Natural killer cell (primary cell): ENCODE results near the gene OR11A1. TPM values are rescaled to one million over a fixed set of nuclear protein-coding genes. Genes with fewer than 3 reads are reported as not detected.

Source experiments
- ATAC-seq, 3 donors: fragments of 150-1000 bp in 2 of 3; fragments of 200-7000 bp in 1 of 3; cut with Tn5 transposase; 1 replicate in 1 of 3; 2 replicates in 2 of 3; pipeline ENCODE4 v1.10.0; 2021; ENCODE audit warnings: mild to moderate bottlenecking in 2 of 3, moderate library complexity in 2 of 3
- DNase-seq, 2 donors: peaks; one replicate each; pipeline versions ENCODE4 v3.0.0 to v3.0.0-alpha.2; 2013 to 2021; ENCODE audit warnings: mixed read lengths in 1 of 2
- H3K27ac ChIP-seq: one replicate; pipeline ENCODE4 v1.5.1; 2013; ENCODE audit warnings: mild to moderate bottlenecking, low read length
- H3K27me3 ChIP-seq: one replicate; pipeline ENCODE4 v1.6.1; 2013; ENCODE audit warnings: low read length; ENCODE audit not compliant: control insufficient read depth, insufficient read depth
- H3K36me3 ChIP-seq: one replicate; pipeline ENCODE4 v1.6.1; 2013; ENCODE audit warnings: low read length; ENCODE audit not compliant: control insufficient read depth, insufficient read depth
- H3K4me1 ChIP-seq: one replicate; pipeline ENCODE4 v1.6.1; 2013; ENCODE audit warnings: low read length; ENCODE audit not compliant: control insufficient read depth, insufficient read depth
- H3K4me3 ChIP-seq: one replicate; pipeline ENCODE4 v1.5.1; 2013; ENCODE audit warnings: low read length
- H3K9me3 ChIP-seq: one replicate; pipeline ENCODE4 v1.6.1; 2013; ENCODE audit warnings: low read length; ENCODE audit not compliant: control insufficient read depth, insufficient read depth
- H3K27ac Mint-ChIP-seq, 2 donors: one replicate each; pipeline ENCODE4 v1.8.0; 2022; ENCODE audit warnings: mild to moderate bottlenecking in 2 of 2, mixed read lengths in 2 of 2, moderate library complexity in 1 of 2
- H3K27me3 Mint-ChIP-seq, 2 donors: one replicate each; pipeline ENCODE4 v1.8.0; 2022; ENCODE audit warnings: low read depth in 2 of 2, mixed read lengths in 2 of 2
- H3K36me3 Mint-ChIP-seq: one replicate; pipeline ENCODE4 v1.8.0; 2022; ENCODE audit warnings: mixed read lengths
- H3K4me1 Mint-ChIP-seq, 2 donors: one replicate each; pipeline ENCODE4 v1.8.0; 2022; ENCODE audit warnings: mixed read lengths in 2 of 2
- H3K4me3 Mint-ChIP-seq: one replicate; pipeline ENCODE4 v1.8.0; 2022; ENCODE audit warnings: mild to moderate bottlenecking, moderate library complexity, mixed read lengths
- H3K9me3 Mint-ChIP-seq, 2 donors: one replicate each; pipeline ENCODE4 v1.8.0; 2022; ENCODE audit warnings: mixed read lengths in 2 of 2
- WGBS: methylation state at CpG from one replicate; pipeline ENCODE4 v1.1.7; 2013; ENCODE audit warnings: missing lambda C conversion rate; ENCODE audit not compliant: insufficient coverage; 5-methylcytosine and 5-hydroxymethylcytosine counted together
- intact Hi-C: fragments of 100-400 bp; cut with micrococcal nuclease; formaldehyde crosslinking; loops from one replicate; pipeline ENCODE4 v1.14.2; 2022
- total RNA-seq, 4 donors: library from RNA; stranded (reverse); fragments of 120-200 nt in 1 of 4; gene quantifications; one replicate each; pipeline versions ENCODE4 v1.2.3 to v1.2.4, GENCODE V29; 2013 to 2022
- TF ChIP-seq, protein P1 (sequence below): fragments of 200-600 bp; IDR thresholded peaks from one replicate; pipeline ENCODE4 v1.8.0; 2022; ENCODE audit warnings: antibody characterized with exemption

OR11A1 gene
- total RNA-seq, 3 donors from 2014 or later (not counting 1 experiment from before 2014, with no cell fraction given), result not detected

GRCh38 chr6:29424575-29424974 is 32.3 kb downstream of the OR11A1 start:
- TF ChIP-seq, protein P1, sequence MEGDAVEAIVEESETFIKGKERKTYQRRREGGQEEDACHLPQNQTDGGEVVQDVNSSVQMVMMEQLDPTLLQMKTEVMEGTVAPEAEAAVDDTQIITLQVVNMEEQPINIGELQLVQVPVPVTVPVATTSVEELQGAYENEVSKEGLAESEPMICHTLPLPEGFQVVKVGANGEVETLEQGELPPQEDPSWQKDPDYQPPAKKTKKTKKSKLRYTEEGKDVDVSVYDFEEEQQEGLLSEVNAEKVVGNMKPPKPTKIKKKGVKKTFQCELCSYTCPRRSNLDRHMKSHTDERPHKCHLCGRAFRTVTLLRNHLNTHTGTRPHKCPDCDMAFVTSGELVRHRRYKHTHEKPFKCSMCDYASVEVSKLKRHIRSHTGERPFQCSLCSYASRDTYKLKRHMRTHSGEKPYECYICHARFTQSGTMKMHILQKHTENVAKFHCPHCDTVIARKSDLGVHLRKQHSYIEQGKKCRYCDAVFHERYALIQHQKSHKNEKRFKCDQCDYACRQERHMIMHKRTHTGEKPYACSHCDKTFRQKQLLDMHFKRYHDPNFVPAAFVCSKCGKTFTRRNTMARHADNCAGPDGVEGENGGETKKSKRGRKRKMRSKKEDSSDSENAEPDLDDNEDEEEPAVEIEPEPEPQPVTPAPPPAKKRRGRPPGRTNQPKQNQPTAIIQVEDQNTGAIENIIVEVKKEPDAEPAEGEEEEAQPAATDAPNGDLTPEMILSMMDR, result no peak
- Mint-ChIP-seq H3K4me3 (no peak overlapping the region), H3K9me3 (peaks cover 0 to 2% of the 10 kb centered on the region in 2 donors), H3K4me1 (no peaks in the 10 kb centered on the region), H3K27ac (no peak overlapping the region), H3K27me3 (peaks cover 19 to 52% of the 10 kb centered on the region in 2 donors), H3K36me3 (no peaks in the 10 kb centered on the region)
- Histone ChIP-seq H3K9me3 (no peaks in the 10 kb centered on the region), H3K27me3 (peaks cover 2% of the 10 kb centered on the region), H3K27ac (no peak overlapping the region), H3K36me3 (no peaks in the 10 kb centered on the region), H3K4me1 (no peaks in the 10 kb centered on the region), H3K4me3 (no peak overlapping the region)
- 0% methylated on average over 1 of the region's 2 CpGs for WGBS
- intact Hi-C loops, result no loop called here
- DNase-seq, result no peak
- ATAC-seq, result no peak

DNA sequence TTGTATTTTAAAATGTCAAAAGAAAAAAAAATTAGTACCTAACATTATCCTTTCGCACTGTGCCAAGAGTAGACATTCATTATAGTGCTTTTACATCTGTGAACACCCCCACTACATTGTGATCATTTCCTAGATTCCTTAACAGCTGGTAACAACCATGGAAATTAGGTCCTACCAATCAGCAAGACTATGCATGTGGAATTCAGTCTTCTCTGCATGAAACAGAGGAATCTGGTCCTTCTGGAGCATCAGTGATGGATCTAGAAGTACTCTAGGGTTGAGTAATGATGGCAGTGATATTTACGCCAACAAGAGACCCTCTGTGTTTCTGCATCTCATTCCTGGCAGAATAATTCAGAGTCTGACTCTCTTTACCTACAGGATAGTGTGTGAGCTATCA is 32.7 kb downstream of the OR11A1 start:
- H3K9me3 Mint-ChIP-seq, result peaks cover 0 to 2% of the 10 kb centered on the region in 2 donors
- TF ChIP-seq, protein P1, result no peak
- H3K36me3 ChIP-seq, result no peaks in the 10 kb centered on the region
- H3K9me3 ChIP-seq, result no peaks in the 10 kb centered on the region
- H3K4me1 ChIP-seq, result no peaks in the 10 kb centered on the region
- H3K4me1 Mint-ChIP-seq, result no peaks in the 10 kb centered on the region
- WGBS, result 100% methylated on average over 2 of the region's 2 CpGs
- H3K27me3 ChIP-seq, result peaks cover 2% of the 10 kb centered on the region
- ATAC-seq (no peak), DNase-seq (no peak)
- no peaks in the 10 kb centered on the region for H3K36me3 Mint-ChIP-seq
- H3K27ac ChIP-seq, result no peak overlapping the region
- intact Hi-C loops, result no loop called here
- H3K4me3 Mint-ChIP-seq, result no peak overlapping the region
- peaks cover 19 to 54% of the 10 kb centered on the region in 2 donors for H3K27me3 Mint-ChIP-seq
- no peak overlapping the region for H3K27ac Mint-ChIP-seq
- no peak overlapping the region for H3K4me3 ChIP-seq

- intact Hi-C loops, result no loop called here
- H3K4me3 Mint-ChIP-seq, result no peak overlapping the region
- DNase-seq (no peak), ATAC-seq (no peak)
- no peak overlapping the region for H3K27ac Mint-ChIP-seq
- Histone ChIP-seq H3K27me3 (no peaks in the 10 kb centered on the region), H3K27ac (no peak overlapping the region), H3K9me3 (no peaks in the 10 kb centered on the region), H3K4me1 (no peaks in the 10 kb centered on the region), H3K4me3 (no peak overlapping the region), H3K36me3 (no peaks in the 10 kb centered on the region)
- no peaks in the 10 kb centered on the region for H3K4me1 Mint-ChIP-seq
- H3K9me3 Mint-ChIP-seq, result peaks cover 0 to 2% of the 10 kb centered on the region in 2 donors
- WGBS, result 89% methylated on average over 3 of the region's 3 CpGs
- H3K27me3 Mint-ChIP-seq, result peaks cover 25 to 50% of the 10 kb centered on the region in 2 donors
- TF ChIP-seq, protein P1, result no peak
- H3K36me3 Mint-ChIP-seq, result no peaks in the 10 kb centered on the region
These were observed 37.4 kb downstream of the OR11A1 start for GRCh38 chr6:29419516-29419915.

- H3K9me3 ChIP-seq, result peaks cover 4% of the 10 kb centered on the region
- Mint-ChIP-seq H3K4me1 (no peaks in the 10 kb centered on the region), H3K4me3 (no peak within 1 kb of the TSS), H3K36me3 (peaks cover 8% of the 10 kb centered on the region), H3K27me3 (peaks cover 26 to 46% of the 10 kb centered on the region in 2 donors), H3K27ac (no peak within 1 kb of the TSS), H3K9me3 (peaks cover 2 to 5% of the 10 kb centered on the region in 2 donors)
- intact Hi-C loops, result no loop called here
- no peaks in the 10 kb centered on the region for H3K36me3 ChIP-seq
- ATAC-seq (no peak), DNase-seq (no peak)
- H3K27me3 ChIP-seq, result no peaks in the 10 kb centered on the region
- no peak within 1 kb of the TSS for H3K4me3 ChIP-seq
- no peaks in the 10 kb centered on the region for H3K4me1 ChIP-seq
- TF ChIP-seq, protein P1, result no peak
- no peak within 1 kb of the TSS for H3K27ac ChIP-seq
These were observed 42.3 kb downstream of the OR11A1 start, which contains the start of gene OR12D1 for GRCh38 chr6:29414588-29414987. Gene OR12D1 (plus strand): TSS chr6:29414928.
